ENCODE data around the gene CCDC88B. TPM values are rescaled to one million over a fixed set of nuclear protein-coding genes. Genes with fewer than 3 reads are reported as not detected.
"Not testable (repeated sequence)": the region's sequence is repeated elsewhere in the genome, so short reads cannot be mapped to it uniquely, and the experiment has no call there.

CCDC88B gene
- total RNA-seq, 1 donor from 2014 or later, result 0.79 TPM

GRCh38 chr11:64321533-64321932 is 18.5 kb upstream of the CCDC88B start:
- DNase-seq (ENCODE audit: low read depth in 2 of 2), result no peak

DNA sequence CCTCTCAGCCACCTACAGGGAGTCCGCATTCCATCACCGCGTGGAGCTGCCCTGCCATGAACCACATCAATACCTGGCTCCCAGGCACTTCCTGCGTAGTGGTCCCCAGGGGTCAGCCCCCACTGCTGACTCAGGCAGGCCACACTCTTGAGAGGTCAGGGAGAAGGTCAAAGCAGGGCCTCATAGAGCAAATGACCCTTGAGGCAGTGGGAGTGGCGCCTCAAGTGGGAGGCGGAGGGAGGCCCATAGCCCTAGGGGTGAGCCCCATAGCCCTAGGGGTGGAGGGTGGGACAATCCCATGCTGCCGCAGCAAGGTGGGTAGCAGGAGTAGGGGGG is 17.1 kb upstream of the CCDC88B start:
- DNase-seq (ENCODE audit: low read depth in 2 of 2), result no peak

DNA sequence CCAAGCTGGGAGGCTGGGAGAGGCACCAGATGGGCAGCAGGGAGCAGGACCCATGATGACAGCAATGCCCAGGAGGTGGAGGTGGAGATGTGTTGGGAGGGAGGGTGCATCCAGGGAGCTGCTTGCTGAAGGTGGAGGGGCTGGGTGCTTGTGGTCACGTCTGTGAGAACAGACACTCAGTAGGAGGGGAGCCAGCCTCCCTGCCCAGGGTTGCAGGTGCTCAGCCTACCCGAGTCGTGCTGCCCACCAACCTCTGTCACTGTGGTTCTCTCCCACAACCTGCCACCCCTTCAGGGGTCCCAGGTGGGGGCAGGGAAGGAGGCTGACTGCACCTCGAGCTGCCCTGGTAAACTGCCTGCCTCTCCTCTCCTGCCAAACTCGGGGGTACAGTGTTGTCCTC is 16.6 kb upstream of the CCDC88B start:
- DNase-seq (ENCODE audit: low read depth in 2 of 2), result no peak

DNA sequence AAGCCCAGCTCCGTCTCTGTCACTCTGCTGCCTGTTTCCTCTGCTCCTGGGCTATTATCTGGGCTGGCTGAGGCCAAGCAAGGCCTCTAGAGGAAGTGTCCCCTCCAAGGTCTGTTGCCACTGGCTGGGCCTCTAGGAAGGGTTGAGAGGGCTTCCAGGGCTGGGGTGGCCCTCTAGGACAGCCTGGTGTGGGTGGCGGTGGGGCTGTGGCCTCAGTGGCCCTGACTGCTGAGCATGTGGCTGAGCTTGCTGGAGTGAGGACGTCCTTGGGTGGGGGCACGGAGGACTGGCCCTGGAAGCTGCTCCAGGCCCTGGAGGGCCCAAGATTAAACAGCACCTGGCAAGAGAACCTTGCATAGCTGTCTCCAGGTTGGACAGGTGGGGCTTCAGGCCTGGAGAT is 16.0 kb upstream of the CCDC88B start:
- DNase-seq (ENCODE audit: low read depth in 2 of 2), result not testable (repeated sequence)

DNA sequence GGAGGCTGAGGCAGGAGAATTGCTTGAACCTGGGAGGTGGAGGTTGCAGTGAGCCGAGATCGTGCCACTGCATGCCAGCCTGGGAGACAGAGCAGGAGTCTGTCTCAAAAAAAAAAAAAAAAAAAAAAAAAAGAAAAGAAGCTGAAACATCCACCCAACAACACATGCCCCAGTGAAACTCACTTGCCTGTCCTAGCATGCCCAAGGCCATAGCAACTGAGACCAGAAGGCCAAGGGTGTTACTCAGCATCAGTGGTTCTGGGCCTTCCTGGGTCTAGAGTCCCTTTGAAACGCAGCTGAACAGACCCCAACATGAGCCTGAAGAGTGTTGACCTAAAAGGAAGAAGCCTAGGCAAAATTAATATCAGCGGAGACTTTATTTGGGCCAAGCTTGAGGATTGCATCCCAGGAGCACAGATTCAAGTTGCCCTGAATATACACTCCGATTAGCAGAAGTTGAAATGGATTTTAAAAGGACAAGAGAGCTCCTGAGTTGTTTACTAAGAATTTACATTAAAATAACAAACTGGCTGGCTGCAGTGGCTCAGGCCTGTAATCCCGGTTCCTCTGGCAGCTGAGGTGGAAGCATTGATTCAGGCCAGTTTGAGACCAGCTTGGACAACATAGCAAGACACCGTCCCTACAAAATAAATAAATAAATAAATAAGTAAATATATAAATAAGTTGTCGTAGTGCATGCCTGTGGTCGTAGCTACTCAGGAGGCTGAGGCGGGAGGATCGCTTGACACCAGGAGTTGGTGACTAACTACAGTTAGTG is 15.1 kb upstream of the CCDC88B start:
- DNase-seq (ENCODE audit: low read depth in 2 of 2), result no peak

- no peak for DNase-seq (ENCODE audit: low read depth in 2 of 2)
These were observed 12.6 kb upstream of the CCDC88B start for GRCh38 chr11:64327375-64327774.

DNA sequence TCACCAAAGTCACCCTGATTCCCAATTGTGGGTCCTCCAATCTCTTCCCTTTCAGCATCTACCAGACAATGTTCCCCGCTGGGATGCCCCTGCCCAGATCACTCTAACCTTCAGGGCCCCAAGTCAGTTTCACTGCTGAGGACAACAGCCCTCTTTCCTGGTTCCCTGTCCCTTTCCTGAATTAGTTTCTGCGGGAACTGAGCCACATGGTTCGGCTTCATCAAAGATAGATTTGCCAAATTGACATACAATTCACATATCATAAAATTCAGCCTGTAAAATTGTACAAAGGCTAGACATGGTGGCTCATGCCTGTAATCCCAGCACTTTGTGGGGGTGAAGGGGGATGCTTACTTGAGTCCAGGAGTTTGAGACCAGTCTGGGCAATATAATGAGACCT is 12.0 kb upstream of the CCDC88B start:
- DNase-seq (ENCODE audit: low read depth in 2 of 2), result no peak

DNA sequence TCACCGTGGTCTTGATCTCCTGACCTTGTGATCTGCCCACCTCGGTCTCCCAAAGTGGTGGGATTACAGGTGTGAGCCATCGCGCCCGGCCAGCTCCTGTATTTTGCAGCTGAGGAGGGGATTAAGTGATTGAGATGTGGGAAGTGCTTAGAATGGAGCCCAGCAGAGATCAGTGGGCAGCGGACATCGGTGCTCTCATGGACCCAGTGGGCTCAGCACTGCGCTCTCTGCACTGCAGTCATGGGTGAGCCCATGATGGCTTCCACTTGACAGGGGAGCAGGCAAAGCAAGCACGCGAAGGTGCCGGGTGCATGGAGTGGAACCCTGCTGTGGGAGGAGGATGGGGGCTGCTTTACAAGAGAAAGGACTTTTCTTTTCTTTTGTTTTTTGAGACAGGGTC is 9.1 kb upstream of the CCDC88B start:
- no peak for DNase-seq (ENCODE audit: low read depth in 2 of 2)

DNA sequence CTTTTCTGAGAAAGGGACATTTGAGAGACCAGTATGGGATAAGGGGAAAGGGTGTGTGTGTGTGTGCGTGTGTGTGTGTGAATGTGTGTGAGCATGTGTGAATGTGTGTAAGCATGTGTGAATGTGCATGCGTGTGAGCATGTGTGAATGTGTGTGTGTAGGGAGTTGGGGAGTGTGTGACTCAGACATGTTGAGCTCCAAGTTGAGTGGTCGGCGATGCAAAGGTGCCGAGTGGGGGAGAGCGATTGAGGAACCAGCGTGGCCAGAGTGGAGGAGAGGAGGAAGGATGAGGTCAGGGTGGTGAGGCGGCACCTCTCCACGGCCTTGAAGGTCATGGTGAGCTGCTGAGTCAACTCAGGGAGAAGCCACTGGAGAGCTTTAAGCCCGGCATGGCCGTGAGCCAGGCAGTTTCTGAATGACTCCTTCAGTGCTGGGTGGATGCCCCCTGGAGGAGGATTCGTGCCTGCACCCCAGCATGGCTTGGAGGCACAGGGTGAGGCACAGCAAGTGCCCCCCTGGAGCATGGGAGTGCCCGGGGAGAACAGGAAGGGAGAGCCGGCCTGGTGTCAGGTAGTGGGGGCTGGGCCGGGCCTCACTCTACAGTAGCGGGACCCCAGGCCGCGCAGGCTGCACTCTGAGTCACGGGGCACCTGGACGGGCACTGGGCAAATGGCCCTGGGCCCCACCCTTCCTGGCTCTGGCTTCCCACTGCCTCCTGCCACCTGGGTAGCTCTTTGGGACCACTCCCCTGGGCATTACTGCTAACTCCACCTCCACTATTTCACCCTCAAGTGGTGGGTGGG is 8.2 kb upstream of the CCDC88B start:
- DNase-seq (ENCODE audit: low read depth in 2 of 2), result peak; percentile 66 to 83

DNA sequence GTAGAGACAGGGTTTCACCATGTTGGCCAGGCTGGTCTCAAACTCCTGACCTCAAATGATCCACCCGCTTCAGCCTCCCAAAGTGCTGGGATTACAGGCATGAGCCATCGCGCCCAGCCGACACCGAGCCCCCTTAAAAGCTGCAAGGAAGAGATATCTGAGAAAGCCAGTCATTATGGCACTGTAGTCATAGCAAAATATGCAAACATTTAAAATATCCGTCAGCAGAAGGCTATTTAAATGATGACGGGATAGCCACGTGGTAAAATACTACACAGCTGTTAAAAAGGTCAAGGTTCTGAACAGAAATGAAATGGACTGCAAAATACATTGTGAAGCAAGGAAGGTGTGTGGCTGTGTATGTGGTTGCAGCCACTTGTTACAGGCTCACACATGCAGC is 6.4 kb upstream of the CCDC88B start:
- no peak for DNase-seq (ENCODE audit: low read depth in 2 of 2)

DNA sequence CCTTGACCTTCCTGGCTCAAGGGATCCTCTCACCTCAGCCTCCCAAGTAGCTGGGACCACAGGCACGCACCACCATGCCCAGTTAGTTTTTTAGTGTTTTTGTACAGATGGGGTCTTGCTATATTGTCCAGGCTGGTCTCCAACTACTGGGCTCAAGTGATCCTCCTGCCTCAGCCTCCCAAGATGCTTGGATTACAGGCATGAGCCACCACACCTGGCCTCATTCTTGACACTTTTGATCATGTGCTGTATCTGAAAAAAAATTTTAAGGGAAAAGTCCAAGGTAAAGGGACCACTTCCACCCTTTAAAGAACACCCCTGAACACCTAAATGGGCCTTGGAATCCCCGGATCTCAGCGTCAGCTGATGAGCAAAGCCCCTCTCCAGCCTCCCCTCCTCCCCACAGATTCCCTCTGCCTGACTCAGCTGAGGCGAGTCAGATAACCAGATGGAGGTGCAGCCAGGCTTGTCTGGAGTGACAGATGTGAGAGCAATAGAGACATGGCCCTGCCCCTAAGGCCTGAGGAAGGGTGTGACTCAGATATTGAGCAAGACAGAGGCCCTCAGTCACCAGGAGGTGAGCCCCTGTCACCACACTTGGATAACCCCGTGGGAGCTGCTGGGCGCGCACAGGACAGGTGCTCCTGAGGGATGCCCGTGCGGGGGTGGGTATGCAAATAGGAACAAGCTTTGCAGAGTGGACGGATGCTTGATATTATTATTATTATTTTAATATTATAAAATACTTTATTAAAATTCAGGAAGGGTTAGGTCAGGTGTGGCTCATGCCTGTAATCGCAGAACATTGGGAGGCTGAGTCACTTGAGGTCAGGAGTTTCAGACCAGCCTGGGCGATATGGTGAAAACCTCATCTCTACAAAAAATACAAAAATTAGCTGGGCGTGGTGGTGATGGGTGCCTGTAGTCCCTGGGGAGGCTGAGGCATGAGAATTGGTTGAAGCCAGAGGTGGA is 5.0 kb upstream of the CCDC88B start:
- DNase-seq (ENCODE audit: low read depth in 2 of 2), result peak in 1 of 2 donors; percentile 79

GRCh38 chr11:64337538-64338249 is 2.3 kb upstream of the CCDC88B start:
- no peak for DNase-seq (ENCODE audit: low read depth in 2 of 2)

GRCh38 chr11:64338716-64339115 is 1.3 kb upstream of the CCDC88B start:
- no peak for DNase-seq (ENCODE audit: low read depth in 2 of 2)

- no peak for DNase-seq (ENCODE audit: low read depth in 2 of 2)
These were observed 718 bp upstream of the CCDC88B start for GRCh38 chr11:64339286-64339685.

GRCh38 chr11:64340671-64341335 is 799 bp downstream of the CCDC88B start:
- no peak for DNase-seq (ENCODE audit: low read depth in 2 of 2)

DNA sequence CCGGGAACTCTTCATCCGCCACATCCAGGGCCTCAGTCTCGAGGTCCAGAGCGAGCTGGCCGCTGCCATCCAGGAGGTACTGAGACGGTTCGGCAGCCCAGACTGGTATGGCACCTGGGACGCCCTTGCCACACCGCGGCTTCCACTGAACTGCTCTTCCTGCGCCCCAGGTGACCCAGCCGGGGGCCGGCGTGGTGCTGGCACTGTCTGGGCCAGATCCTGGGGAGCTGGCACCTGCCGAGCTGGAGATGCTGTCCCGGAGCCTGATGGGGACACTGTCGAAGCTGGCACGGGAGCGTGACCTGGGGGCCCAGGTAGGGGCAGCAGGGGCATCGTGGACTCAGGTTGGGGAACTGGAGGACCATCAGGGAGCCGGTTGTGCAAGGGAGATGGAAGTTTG is 1.4 kb downstream of the CCDC88B start:
- DNase-seq (ENCODE audit: low read depth in 2 of 2), result no peak

- peak; percentile 52 to 86 for DNase-seq (ENCODE audit: low read depth in 2 of 2)
These were observed 2.1 kb downstream of the CCDC88B start for GRCh38 chr11:64341851-64342791.

DNA sequence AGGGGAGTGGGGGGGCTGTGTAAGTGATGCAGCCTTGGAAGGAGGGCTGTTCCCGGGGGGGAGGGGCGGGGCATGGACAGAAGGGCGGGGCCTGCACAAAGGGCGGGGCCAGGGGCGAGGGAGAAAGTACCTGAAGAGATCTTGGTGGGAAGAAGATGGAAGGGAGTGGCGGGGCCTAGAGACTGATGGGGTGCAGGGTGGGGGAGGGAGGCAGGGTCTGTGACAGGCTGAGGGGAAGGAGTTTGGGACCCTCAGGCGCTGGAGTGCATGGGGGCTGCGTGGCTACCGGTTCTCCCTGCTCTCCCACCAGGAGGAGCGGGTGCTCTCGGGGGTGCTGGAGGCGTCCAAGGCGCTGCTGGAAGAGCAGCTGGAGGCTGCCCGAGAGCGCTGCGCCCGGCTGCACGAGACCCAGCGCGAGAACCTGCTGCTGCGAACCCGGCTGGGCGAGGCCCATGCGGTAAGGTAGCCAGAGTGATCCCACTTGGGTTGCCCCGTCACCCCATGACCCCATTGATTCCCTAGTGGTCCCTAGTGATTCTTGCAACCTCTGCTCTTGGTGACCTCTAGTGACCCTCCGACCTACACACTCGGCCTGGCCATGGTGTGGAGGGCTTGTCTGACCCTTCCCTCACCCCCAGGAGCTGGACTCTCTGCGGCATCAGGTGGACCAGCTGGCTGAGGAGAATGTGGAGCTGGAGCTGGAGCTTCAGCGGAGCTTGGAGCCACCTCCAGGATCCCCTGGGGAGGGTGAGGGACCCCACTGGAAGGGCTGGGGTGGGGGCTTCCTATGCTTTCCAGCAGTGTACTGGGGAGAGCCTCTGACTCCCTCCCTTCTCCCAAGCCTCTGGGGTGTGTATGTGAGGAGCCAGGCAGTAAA is 3.1 kb downstream of the CCDC88B start:
- no peak for DNase-seq (ENCODE audit: low read depth in 2 of 2)

Data from lung microvascular endothelial cell (primary cell).